Gastroesophageal sphincter (tissue), 3 donors: ENCODE results near the gene CACNA1I.

ENCODE experiments used
- CTCF ChIP-seq, 4 experiments: fragments of 200-600 bp in 2 of 4; fragments of 450-650 bp in 2 of 4; sonication (generic) in 1 of 4; IDR thresholded peaks; one replicate each; pipeline ENCODE4 v1.5.1; 2017 to 2019; ENCODE audit warnings: antibody characterized with exemption in 4 of 4, mild to moderate bottlenecking in 2 of 4, moderate library complexity in 2 of 4
- EP300 ChIP-seq: sonication (generic); formaldehyde crosslinking; IDR thresholded peaks from one replicate; pipeline ENCODE4 v1.6.1; 2017; ENCODE audit warnings: antibody characterized with exemption, mild to moderate bottlenecking
- POLR2A ChIP-seq, 2 donors: fragments of 450-650 bp; IDR thresholded peaks; one replicate each; pipeline ENCODE4 v1.6.1; 2017; ENCODE audit warnings: antibody characterized with exemption in 2 of 2, mild to moderate bottlenecking in 2 of 2, moderate library complexity in 1 of 2
- POLR2AphosphoS5 ChIP-seq: sonication (generic); formaldehyde crosslinking; IDR thresholded peaks from one replicate; pipeline ENCODE4 v1.6.1; 2017; ENCODE audit warnings: antibody characterized with exemption

- TF ChIP-seq POLR2AphosphoS5 (no peak), CTCF (IDR thresholded peaks at IDR 0.05) (no peak), EP300 (no peak), POLR2A (IDR thresholded peaks at IDR 0.05) (no peak)
Observed at GRCh38 chr22:39592081-39593065, 21.8 kb downstream of the CACNA1I start.
